RPMI7951 (cell line): ENCODE results near the gene ANTXR1. TPM values are rescaled to one million over a fixed set of nuclear protein-coding genes. Genes with fewer than 3 reads are reported as not detected.

Experiments
- DNase-seq: peaks from one replicate; pipeline ENCODE4 v3.0.0-alpha.2; 2012; ENCODE audit warnings: low read depth
- total RNA-seq: library from RNA; depleted of rRNA; stranded (reverse); fragments of >200 nt; shearing (Covaris generic); gene quantifications from 2 replicates; pipeline ENCODE4 v1.2.3, GENCODE V29; 2014

The ANTXR1 gene
- total RNA-seq, 1 experiment from 2014 or later: 69.7 TPM

DNA sequence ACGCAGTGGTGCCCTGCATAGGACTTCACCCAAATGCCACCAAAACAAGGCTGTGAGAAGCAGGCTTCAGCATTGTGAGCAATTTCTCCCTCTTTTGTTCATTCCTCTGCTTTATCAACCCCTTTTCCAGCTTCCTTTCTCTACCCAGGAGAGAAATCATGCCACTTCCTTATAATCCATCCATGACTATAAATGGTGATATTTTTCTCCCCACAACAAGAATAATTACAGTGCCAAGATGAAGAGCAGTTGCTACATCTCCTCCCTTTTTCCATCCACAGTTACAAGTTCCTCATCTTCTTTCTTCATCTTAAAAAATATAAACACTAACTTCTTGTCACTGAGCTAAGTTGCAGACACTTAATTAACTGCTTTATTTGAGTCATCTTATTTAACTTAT lies 167.2 kb downstream of the ANTXR1 start:
- DNase-seq: no peak

DNA sequence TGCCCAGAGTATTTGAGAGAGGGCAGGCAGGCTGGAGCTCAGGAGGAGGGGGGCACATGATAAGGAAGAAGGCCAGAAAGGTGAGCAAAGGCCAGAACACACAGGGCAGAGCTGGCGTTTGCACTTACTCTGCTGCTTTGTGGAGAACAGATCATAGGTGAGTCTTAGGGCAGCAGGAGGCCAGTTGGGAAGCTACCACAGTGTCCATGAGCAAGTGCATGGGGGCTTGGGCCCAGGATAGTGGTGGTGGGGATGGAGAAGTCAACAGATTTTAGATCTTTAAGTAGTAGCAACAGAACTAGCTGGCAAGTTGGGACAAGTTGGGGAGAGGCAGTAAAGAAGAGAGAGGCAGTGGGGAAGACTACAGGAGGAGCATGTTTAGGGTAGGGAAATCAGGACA lies 168.0 kb downstream of the ANTXR1 start:
- no peak for DNase-seq

DNA sequence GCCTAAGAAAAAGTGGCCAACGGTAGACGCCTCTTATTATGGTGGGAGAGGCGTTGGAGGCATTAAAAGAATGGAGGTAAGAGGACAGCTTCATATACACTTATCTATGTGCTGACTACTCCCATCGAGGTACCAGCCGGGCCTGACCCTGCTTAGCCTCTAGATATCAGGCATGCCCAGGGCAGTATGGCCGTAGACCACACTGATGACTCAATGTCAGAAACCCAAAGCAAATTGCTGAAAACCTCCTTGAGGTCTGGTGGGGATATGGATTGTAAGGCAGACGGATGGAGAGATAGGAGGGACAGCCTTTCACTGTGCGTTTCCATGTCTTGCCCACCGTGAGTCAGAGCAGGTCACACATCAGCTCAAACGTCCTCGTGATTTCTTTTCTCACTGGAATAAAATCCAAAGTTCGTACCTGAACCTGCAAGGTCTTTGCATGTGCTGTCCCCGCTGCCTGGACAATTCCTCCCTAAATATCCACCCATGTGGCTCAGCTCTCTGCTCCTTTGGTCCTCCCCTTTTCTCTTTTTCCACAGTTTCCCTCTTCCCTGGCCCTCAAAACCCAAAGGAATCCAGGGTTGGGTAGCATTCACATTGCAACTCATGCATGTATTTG lies 168.9 kb downstream of the ANTXR1 start:
- DNase-seq: peak; percentile 98

DNA sequence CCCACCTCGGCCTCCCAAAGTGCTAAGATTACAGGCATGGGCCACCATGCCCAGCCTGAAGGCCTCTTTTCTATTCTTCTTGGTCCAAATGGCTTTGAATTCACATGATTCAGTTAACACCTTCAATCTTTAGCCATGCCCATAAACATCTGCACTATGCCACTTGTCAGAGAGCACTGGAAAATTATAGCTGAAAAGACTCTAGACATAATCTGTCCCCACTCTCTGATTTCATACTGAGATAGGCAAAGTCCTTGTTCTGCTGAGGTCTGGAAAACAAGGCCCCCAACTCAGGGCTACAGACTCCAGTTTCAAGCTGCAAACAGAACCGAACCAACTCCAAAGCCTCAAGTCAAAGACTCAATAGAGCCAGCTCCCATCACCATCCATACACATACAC lies 170.7 kb downstream of the ANTXR1 start:
- DNase-seq: no peak

DNA sequence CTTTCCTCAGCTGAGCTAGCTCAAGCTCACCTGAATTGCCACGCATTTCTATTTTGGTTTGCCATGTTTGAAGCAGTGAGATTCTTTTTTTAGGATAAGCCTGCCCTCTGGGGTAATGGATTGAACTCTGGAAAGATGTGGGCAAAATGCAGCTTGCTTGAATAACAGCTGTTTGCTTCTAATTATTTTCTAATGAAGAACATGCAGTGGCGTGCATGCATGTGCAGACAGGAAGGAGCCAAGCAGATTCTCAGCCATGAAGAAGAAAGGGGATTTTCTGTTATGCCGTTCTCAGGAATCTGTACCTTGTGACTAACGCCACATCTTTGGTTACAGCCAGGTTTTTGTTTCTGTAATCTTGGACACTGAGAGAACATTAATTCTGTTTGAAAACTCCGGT lies 171.2 kb downstream of the ANTXR1 start:
- no peak for DNase-seq

DNA sequence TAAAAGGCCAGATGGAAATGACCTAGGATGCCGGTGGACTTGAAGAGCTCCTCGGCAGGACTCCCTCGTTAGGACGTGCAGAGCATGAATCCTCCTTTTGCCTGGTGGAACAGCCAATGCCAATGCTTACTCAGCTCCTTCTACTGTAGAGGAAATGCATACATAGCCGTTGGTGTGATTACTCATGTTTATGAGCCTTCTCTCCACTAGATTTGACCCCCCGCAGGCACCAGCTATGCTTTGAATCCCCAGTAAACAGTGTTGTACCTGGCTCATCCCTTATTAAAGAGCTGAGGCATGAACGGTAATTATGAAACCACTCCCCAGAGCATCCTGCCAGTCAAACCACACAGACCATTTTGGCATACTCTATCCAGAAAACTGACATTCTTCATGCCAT lies 172.8 kb downstream of the ANTXR1 start:
- peak; percentile 94 for DNase-seq

DNA sequence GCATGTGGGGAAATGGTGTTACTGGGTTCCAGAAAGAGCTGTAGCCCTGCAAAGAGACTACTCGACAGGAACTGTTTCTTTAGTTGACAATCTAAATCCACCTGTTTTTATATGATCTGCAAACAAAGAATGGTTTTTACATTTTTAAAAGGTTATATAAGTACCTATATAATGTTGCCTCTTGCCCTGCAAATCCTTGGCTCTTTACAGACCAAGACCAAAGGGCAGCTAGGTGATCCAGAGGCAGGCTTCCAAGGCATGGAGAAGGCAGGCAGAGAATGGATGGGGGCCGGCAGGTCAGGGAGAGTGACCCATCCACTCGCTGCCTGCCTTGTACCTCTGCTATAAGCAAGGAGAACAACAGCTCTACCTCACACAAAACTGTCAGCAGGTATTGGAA lies 173.6 kb downstream of the ANTXR1 start:
- no peak for DNase-seq

DNA sequence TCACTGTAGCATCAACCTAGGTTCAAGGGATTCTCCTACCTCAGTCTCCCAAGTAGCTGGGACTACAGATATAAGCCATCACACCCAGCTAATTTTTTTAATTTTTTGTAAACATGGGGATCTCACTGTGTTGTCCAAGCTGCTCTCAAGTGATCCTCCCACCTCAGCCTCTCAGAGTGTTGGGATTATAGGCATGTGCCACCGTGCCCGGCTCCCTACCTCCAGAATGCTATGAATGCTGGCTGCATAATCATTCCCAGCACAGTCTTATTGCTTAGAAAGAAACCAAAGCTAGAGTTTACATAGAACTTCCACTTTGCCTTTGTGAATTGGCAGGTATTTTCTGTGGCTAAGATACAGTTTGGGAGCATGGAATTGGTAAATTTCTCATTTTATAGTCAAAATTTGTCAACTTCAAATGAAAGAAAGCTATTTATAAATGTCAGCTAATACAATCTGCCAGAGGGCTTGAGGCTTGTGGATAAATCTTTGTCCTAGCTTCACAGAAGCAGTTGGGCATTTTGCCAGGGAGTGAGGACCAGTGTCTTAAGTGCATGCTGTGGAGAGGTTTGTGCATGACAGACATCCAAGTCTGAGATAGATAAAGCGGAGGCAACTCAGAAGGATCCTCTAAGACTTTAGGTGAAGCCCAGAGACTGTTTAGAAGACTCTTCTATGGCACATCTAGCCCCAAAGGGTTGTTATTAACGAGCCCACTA lies 175.4 kb downstream of the ANTXR1 start:
- peak; percentile 49 for DNase-seq

DNA sequence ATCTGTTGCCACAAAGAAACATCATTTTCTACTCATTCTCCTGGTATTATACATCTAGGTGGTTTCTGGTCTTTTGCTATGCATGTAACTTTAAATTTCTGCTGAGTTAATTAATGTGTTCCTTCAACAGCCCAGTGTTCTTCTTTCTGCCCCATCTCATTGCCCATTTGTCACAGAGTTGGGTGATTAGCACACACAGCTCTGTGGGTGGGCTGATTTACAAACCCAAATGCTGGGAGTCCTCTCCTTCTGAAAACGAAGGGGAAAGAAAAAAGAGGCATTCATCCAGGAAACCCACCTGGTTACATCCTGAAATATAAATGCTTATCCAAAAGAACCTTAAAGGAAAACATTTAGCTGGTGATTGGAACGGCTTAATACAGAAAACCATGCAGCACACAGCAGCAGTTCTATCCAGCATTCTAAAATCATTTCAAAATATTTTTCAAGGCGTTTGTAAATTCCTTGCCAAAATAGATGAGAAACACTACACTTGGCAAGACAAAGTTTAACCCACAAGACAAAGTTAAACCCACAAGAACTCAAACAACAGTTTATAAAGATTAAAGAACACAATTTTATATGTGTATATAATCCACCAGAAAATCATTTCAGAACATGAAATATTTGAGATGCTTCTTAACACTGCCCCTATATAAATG lies 177.9 kb downstream of the ANTXR1 start:
- DNase-seq: no peak

DNA sequence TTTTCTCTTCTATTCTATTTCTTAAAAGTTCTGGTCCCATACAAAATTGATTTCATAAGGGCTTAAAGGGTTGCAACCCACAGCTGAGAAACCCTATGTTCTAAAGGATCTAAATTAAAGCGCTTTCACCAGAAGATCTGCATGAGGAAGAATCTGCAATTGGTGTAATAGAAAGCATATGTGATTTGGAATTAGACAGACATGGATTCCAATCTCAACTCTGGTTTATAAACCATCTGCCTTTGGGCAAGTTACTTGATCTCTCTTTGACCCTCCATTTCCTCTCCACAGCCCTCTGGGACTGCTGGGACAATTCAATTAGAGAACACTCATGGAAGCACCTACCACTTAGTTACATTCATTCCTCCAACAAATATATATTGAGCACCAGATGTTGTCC lies 178.7 kb downstream of the ANTXR1 start:
- peak; percentile 84 for DNase-seq

DNA sequence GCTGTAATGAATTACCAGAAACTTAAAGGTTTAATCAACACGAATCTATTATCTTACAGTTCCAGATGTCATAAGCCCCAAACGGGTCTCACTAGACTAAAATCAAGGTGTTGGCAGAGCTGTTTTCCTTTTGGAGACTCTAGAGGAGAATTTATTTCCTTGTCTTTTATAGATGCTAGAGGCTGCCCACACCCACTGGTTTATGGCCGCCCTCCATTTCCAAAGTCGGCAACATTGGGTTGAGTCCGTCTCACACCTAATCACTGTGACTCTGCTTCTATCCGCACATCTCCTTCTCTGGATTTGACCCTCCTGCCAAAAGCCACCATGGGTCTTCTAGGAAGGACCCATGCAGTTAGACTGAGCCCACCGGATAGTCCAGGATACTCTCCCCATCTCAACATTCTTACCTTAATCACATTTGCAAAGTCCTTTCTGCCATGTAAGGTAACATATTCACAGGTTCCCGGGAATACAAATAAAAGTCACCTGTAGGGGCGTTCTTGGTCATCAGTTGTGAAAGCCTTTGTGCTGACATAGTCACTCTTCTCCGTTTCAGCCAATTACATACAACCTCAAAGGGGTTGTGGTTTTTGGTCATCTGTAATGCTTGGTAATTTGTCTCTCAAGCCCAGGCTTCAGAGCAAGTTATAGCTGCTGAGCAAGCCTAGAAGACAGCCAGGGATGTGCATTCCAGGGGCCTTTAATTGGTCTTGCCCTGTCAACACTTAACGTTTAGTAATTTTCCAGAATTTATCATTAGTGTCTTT lies 179.4 kb downstream of the ANTXR1 start:
- DNase-seq: peak; percentile 60

DNA sequence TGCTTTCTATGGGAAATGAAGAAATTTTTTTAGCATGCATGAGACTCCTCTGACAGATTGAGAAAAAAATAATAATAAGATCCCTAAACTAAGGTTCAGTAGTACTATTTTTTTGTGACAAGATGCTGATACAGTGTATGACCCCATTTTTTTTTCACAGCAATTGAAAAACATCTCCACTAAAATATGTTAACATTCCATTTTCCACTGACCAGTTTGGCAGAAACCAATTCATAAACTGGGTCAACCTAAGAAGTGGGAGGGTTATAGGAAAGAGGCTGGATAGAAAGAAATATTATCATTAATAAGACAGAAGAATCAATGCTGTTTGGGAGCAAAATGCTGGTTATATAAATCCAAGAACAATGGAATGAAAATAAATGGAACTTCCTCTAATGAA lies 182.7 kb downstream of the ANTXR1 start:
- no peak for DNase-seq

DNA sequence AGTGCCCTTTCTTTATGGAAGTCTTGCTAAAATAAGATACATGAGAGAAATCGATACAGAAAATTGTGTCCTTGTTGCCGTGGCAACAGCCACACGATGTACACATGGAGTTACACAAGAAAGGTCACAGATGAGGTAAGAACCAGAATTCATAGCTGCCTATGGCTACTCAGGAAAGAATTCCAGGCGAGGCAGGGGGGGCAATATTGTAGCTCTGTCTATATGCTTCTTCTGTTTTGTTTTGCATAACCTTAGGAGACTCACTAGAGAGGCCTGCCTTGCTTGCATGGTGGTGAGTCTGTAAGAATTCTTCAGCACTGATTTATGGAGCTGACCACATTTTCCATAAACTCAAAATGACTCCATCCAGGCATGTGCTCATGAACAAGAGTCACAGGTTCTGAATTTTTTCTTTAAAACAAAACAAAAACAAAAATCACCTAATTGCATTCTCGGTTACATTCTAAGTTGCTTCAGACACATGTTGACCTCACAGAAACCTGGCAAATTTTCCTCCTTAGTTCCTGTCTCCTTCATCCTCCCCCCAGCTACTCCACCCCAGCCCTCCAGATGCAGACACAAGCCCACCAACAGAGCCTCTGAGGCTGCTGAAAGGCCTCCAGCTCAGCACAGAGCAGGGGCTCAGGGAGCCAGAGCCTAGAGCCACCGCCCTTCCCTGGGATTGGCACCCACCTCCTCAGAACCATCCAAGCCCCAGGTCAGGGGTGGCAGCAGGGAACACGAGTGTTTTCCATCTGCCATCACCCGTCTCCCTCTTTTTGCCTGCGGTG lies 183.5 kb downstream of the ANTXR1 start:
- DNase-seq: peak; percentile 53

DNA sequence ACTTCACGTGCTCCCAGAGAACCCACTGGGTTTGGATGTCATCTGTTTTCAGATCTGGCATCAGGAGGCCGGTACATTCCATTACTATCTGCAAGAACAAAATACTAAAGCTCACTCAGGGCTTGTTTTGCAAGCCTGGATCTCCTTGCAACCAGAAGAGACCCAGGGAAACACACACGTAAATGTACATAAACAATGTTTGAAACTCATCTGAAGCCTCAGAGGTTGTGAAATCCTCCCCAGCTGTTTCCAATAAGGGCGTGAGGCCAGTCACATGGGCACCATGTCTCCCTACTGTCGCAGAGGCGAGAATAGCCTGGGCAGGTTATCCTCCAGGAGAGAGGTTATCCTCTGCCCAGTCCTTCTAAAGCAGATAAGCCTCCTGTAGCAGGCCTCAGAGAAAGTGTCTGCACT lies 187.1 kb downstream of the ANTXR1 start:
- DNase-seq: peak; percentile 80

DNA sequence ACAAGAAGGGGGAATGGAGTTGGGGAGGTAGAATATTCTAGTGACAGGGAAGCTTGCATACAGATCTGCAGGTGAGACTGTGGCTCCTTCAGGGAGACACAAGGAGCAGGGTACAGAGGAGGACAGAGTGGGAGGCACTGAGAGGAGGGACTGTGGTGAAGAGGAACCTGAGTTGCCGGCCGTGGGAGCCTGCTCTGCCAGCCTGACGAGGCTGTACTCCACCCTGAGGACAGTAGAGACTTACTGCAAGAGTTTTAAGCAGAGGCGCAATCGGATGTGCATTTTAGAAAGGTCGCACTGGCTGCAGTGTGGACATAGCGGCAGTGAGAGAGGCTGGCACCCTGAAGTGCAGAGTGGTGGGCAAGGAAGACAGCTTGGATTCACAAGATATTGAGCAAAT lies 188.3 kb downstream of the ANTXR1 start:
- no peak for DNase-seq

DNA sequence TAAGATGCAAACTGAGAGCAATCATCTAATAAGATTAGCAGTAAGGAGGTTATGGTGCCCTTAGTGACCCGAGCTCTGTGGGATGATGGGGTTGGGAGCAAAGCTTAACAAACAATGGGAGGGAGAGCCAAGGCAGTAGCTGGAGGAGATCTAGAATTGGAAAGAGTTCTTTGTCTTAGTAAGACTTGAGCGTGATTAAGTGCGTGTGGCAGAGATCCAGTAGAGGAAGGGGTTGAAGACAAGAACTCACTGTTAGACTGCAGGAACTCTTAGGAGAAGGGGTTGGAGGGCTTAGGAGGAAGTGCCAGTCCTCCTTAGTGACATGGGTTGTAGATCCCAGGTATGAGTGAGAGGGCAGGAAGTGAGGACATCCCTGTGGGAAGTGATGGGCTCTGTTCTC lies 189.3 kb downstream of the ANTXR1 start:
- no peak for DNase-seq

DNA sequence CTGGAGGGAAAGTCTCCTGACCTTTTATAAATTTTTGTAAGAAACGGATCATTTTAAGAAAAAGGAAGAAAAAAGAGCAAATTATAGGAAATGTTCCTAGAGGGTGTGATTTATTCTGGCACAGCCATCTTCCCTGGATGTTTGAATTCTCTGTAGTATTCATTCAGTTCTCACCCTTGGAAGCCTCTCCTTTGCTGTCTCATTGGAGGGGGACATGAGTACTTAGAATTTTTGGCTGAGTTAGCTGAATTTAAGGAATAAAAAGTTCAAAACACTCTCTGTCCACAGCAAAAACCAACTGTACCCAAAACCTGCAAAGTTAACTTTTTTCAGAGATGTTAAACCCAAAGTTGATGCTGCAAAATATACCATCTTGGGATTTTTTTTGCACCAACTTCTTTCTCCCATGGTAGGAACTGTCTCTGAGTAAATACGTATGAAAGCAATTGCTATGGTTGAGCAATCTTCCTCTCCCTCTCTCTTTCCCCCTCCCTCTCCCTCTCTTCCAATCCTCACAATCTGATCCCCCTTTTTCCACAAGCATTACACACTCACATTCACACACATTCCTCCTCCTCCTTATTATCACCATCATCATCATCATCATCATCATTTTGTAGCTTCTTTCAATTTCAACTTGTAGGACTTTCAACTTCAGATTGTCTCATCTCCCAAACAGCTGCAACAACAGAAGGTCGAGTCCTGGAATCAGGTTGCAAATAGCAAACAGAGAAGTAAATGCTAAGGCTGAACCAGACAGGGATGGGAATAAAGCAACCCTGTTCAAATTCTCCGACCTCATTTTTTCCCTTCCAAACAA lies 190.4 kb downstream of the ANTXR1 start:
- no peak for DNase-seq

DNA sequence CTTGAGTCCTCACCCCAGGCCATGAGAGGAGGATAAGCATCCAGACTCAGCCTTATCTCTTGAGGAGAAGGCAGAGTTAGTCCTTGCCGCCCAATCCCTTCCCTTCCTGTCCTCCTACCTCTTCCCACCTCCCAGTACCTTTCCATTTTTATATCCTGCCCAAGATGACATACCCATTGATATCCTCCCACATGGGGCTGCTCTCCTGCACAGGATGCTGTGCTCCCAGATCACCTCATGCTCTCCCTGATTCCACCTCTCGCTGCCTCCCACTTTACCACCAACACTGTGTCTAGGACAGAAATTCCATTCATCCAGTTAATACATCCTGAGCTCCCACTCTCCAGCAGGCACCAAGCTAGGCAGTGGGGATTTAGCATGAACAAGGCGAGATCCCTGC lies 191.7 kb downstream of the ANTXR1 start:
- DNase-seq: no peak

DNA sequence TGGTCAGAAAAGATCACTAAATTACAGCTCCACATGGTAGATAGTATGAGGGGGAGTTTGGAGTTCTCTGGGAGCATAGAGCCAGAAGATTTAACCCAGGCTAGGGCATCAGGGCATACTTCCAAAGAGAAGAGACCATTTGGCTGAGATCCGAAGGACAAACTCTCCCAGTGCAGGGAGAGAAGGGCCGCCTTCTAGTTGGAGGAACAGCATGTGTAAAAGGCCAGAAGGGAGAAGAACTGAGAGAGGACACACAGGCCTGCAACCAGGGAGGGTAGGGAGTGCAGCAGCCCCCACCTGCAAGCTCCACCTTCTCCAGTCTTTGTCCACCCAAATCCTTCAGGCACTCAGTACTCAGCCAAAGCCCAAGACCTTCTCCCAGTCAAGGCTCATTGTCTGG lies 192.1 kb downstream of the ANTXR1 start:
- no peak for DNase-seq

DNA sequence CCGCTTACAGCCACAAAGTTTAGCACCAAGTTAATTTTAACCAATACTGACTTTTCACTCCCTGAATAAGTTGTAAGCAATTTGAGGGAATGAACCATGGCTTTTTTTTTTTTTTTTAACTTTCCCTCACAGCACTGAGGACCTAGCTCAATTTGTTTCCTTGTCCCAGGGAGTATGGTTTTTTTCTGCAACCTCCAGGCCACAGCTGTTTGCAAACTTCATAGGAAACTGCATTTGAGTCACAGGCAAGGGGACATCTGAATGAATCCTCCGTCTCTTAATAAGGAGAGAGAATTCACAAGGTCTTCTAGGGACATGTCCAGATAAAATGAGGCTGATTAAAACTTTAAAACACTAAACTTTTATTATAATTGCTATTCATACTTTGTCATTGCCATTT lies 192.5 kb downstream of the ANTXR1 start:
- DNase-seq: no peak
